Right atrium auricular region (tissue), 2 donors: ENCODE results near the gene CAD. TPM values are rescaled to one million over a fixed set of nuclear protein-coding genes. Genes with fewer than 3 reads are reported as not detected.

Experiments used
- DNase-seq: peaks from one replicate; pipeline ENCODE4 v3.0.0-alpha.2; 2019; ENCODE audit warnings: low spot score
- H3K27ac ChIP-seq, 2 donors: fragments of 200-600 bp; sonication (generic); 1 replicate in 1 of 2; 2 replicates in 1 of 2; pipeline ENCODE4 v1.5.1; 2016 to 2019
- H3K27me3 ChIP-seq, 2 donors: fragments of 200-600 bp; sonication (generic); one replicate each; pipeline versions ENCODE4 v1.5.1 to v1.6.0; 2017 to 2019
- H3K36me3 ChIP-seq: fragments of 200-600 bp; sonication (generic); one replicate; pipeline ENCODE4 v1.5.1; 2016
- H3K4me1 ChIP-seq, 2 donors: fragments of 200-600 bp; sonication (generic); one replicate each; pipeline versions ENCODE4 v1.5.1 to v1.6.0; 2017 to 2019
- H3K4me3 ChIP-seq, 2 donors: fragments of 200-600 bp; sonication (generic); 1 replicate in 1 of 2; 2 replicates in 1 of 2; pipeline ENCODE4 v1.5.1; 2017 to 2019; ENCODE audit warnings: mild to moderate bottlenecking in 1 of 2, moderate library complexity in 1 of 2
- H3K9me3 ChIP-seq, 2 donors: fragments of 200-600 bp; sonication (generic); one replicate each; pipeline ENCODE4 v1.5.1; 2019
- CTCF ChIP-seq, 2 donors: fragments of 200-600 bp; sonication (generic); IDR thresholded peaks; one replicate each; pipeline ENCODE4 v1.5.1; 2019; ENCODE audit warnings: antibody characterized with exemption in 2 of 2
- total RNA-seq, 2 donors: library from RNA; depleted of rRNA; stranded (reverse); fragments of >200 nt; gene quantifications; one replicate each; pipeline ENCODE4 v1.1.0, GENCODE V29; 2016

CAD gene
- total RNA-seq, 2 donors from 2014 or later, result 4.8 to 13.2 TPM

GRCh38 chr2:27205206-27205605 lies 12.0 kb upstream of the CAD start:
- Histone ChIP-seq H3K36me3 (peaks cover 53% of the 10 kb centered on the region), H3K4me3 (no peak overlapping the region), H3K27me3 (no peaks in the 10 kb centered on the region), H3K4me1 (no peaks in the 10 kb centered on the region), H3K27ac (no peak overlapping the region), H3K9me3 (no peaks in the 10 kb centered on the region)
- no peak for DNase-seq
- no peak for TF ChIP-seq CTCF (IDR thresholded peaks at IDR 0.05)

- no peak for TF ChIP-seq CTCF (IDR thresholded peaks at IDR 0.05)
- Histone ChIP-seq H3K27ac (no peak overlapping the region), H3K27me3 (no peaks in the 10 kb centered on the region), H3K4me3 (no peak overlapping the region), H3K36me3 (peaks cover 44% of the 10 kb centered on the region), H3K9me3 (no peaks in the 10 kb centered on the region), H3K4me1 (peaks cover 0 to 5% of the 10 kb centered on the region in 2 donors)
- DNase-seq, result no peak
These were observed 10.8 kb upstream of the CAD start for GRCh38 chr2:27206346-27206745.

- Histone ChIP-seq H3K4me3 (no peak overlapping the region), H3K27me3 (no peaks in the 10 kb centered on the region), H3K9me3 (no peaks in the 10 kb centered on the region), H3K36me3 (peaks cover 35% of the 10 kb centered on the region), H3K4me1 (peaks cover 0 to 17% of the 10 kb centered on the region in 2 donors), H3K27ac (no peak overlapping the region)
- DNase-seq, result no peak
- TF ChIP-seq CTCF (IDR thresholded peaks at IDR 0.05), result no peak
These were observed 8.6 kb upstream of the CAD start for GRCh38 chr2:27208486-27209050.

DNA sequence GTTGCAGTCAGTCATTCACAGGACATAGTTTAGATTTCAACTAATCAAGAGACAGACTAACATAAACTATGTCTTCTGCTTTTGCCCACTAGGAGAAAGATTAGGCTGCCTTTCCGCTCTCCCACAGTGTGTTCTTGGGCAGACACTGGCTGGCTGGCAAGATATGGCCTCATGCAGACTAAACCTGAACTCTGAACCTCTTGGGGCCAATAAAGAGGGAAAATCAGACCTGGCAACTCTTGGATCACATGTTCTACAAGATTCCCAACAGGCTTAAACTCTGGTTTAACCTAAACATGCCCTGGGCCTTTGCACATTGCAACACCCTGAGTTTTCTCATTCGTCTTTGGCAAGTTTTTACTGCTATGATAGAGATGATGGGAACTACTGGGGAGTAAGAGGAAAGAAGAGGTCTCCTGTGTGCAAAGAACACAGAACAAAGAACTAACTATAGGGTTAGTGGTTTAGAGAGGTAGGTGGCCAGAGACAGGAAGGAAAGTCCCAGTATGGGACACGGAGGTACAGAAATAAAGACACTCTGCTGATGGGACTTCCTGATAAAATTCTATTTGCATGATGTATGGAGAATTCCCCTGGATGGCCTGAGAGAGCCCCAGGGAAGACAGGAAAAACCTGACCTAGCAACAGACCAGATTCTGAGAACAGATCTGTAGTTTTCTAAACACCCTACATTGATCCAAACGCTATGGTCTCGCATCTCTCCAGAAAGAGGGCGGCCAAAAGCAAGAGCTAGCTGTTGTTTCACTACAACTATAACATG lies 7.4 kb upstream of the CAD start:
- peaks cover 0 to 17% of the 10 kb centered on the region in 2 donors for H3K4me1 ChIP-seq
- no peaks in the 10 kb centered on the region for H3K27me3 ChIP-seq
- peaks cover 23% of the 10 kb centered on the region for H3K36me3 ChIP-seq
- H3K4me3 ChIP-seq, result no peak overlapping the region
- H3K27ac ChIP-seq, result no peak overlapping the region
- no peaks in the 10 kb centered on the region for H3K9me3 ChIP-seq
- DNase-seq, result no peak
- no peak for TF ChIP-seq CTCF (IDR thresholded peaks at IDR 0.05)

DNA sequence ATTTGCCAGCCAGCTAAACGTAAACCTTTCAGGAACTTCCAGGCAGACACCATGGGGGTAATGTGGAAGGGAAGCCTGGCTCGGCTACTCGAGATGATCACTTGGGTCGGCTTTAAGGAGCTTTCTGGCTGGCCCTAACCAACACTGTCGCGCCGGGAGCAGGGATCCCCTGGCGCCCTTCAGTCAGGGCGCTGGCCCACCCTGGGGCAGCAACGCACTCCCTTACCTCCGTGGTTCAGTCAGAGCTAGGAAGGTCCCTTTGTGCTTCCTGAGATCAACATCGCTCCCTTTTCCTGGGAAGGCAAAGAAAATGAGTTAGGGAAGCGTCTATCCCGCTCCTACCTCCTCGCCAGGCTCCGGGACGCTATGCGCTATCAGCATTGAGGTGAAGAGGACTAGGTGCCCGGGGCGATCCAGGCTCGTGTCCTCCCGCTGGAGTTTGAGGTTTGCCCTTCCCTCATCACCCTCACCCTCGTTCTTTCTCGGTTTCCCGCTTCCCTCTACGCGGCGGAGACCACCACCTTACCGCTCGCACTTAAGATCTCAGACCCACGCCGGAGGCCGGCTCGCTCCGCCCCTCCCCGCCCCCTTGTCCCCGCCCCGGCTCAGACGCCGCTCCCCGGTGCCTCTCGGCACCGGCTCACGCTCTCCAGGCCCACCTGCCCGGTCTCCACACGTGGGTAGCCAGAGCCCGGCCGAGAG lies 5.8 kb upstream of the CAD start:
- Histone ChIP-seq H3K4me3 (peak overlapping the region; percentile 79 to 83), H3K36me3 (peaks cover 11% of the 10 kb centered on the region), H3K27ac (peak overlapping the region; percentile 91 to 95), H3K27me3 (no peaks in the 10 kb centered on the region), H3K4me1 (peaks cover 0 to 17% of the 10 kb centered on the region in 2 donors), H3K9me3 (no peaks in the 10 kb centered on the region)
- no peak for DNase-seq
- TF ChIP-seq CTCF (IDR thresholded peaks at IDR 0.05), result no peak
